Activated naive CD8-positive, alpha-beta T cell treated with anti-CD3 and anti-CD28 coated beads for 36 hours (primary cell): ENCODE measurements around the gene CALML3. TPM values are rescaled to one million over a fixed set of nuclear protein-coding genes. Genes with fewer than 3 reads are reported as not detected.

ENCODE experiments used
- DNase-seq: peaks from one replicate; pipeline ENCODE4 v3.0.0; 2021
- H3K27ac Mint-ChIP-seq: one replicate; pipeline ENCODE4 v1.8.0; 2022; ENCODE audit warnings: mild to moderate bottlenecking, moderate library complexity, mixed read lengths
- H3K27me3 Mint-ChIP-seq: one replicate; pipeline ENCODE4 v1.8.0; 2022; ENCODE audit warnings: mild to moderate bottlenecking, mixed read lengths
- H3K36me3 Mint-ChIP-seq: one replicate; pipeline ENCODE4 v1.8.0; 2021; ENCODE audit warnings: mild to moderate bottlenecking, mixed read lengths
- H3K4me1 Mint-ChIP-seq: one replicate; pipeline ENCODE4 v1.8.0; 2021; ENCODE audit warnings: mixed read lengths
- H3K4me3 Mint-ChIP-seq: one replicate; pipeline ENCODE4 v1.8.0; 2022; ENCODE audit warnings: mild to moderate bottlenecking, moderate library complexity, mixed read lengths
- H3K9me3 Mint-ChIP-seq: one replicate; pipeline ENCODE4 v1.8.0; 2022; ENCODE audit warnings: mixed read lengths
- total RNA-seq, 2 experiments: library from RNA; stranded (reverse); gene quantifications; one replicate each; pipeline ENCODE4 v1.2.3, GENCODE V29; 2021

CALML3 gene
- total RNA-seq, 2 experiments from 2014 or later, result not detected

DNA sequence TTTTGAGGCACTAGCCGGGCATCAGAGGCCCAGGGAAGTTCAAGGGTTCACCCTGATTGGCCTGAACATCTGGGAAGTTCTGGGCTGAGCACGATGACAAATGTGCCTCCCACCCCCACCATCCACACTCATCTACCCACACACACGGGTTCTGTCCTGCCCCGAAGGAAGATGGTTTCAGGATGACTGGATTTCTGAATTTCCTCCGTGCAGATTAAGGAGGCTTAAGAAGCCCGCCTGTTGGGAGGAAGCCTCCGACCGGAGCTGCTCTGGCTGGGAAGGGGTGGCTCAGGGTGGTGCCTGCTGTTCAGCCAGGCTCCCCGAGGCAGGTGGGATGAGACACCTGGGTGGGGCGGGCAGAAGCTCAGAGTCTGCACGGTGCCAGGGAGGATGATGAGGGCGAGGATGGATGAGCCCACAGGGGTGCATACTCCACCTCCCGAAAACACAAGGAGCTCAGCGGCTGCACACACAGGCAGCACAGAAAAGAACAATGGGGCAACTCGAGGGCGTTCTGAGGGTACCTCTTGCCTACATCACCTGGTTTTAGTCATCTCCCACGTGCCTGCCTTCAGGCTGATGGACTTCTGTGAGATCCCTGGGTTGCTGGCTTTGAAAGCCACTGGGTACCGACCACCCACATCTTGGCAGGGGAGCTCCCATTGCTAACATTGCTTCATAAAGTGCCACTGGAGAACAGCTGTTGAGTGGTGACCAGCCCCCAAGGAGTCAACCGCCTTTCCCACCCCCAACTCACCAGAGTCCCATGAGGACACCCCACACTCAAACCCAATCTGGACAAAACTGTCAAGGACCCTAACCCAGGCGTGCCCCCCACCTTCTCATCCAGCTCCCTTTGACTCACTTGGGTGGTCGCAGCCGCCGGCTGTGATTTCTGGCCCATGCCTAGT is 41.2 kb downstream of the CALML3 start:
- H3K27ac Mint-ChIP-seq, result no peak overlapping the region

GRCh38 chr10:5566614-5567013 is 41.9 kb downstream of the CALML3 start:
- DNase-seq, result peak; percentile 47
- Mint-ChIP-seq H3K4me1 (peaks cover 20% of the 10 kb centered on the region), H3K9me3 (no peaks in the 10 kb centered on the region), H3K4me3 (no peak overlapping the region), H3K27ac (no peak overlapping the region), H3K36me3 (no peaks in the 10 kb centered on the region), H3K27me3 (no peaks in the 10 kb centered on the region)

More for the DNA sequence above, 41.2 kb downstream of the CALML3 start:
- Mint-ChIP-seq H3K27me3 (no peaks in the 10 kb centered on the region), H3K4me3 (no peak overlapping the region), H3K9me3 (no peaks in the 10 kb centered on the region), H3K4me1 (peaks cover 20% of the 10 kb centered on the region), H3K36me3 (no peaks in the 10 kb centered on the region)
- DNase-seq, result no peak

DNA sequence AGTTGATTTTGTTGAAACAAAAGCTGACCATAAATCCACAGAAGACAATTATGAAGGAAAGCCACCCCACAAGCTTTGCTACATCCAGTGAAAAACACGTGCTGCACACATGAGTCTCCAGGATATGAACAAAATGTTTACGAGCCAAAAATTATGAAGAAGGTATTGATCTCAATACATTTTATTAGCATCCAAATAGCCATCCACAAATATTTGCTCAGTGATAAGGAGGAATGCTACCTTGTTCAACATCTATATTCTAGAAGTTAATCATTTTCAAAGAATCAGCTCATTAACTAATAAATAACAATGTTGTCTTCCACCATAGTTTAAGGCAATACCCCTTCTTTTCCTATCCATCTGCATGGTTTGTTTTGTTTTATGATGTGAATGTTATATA is 42.7 kb downstream of the CALML3 start:
- no peaks in the 10 kb centered on the region for H3K9me3 Mint-ChIP-seq
- no peaks in the 10 kb centered on the region for H3K36me3 Mint-ChIP-seq
- H3K27me3 Mint-ChIP-seq, result no peaks in the 10 kb centered on the region
- DNase-seq, result no peak
- no peak overlapping the region for H3K4me3 Mint-ChIP-seq
- H3K4me1 Mint-ChIP-seq, result peaks cover 20% of the 10 kb centered on the region
- H3K27ac Mint-ChIP-seq, result no peak overlapping the region

GRCh38 chr10:5568984-5569383 is 44.2 kb downstream of the CALML3 start:
- Mint-ChIP-seq H3K4me3 (no peak overlapping the region), H3K36me3 (no peaks in the 10 kb centered on the region), H3K27me3 (no peaks in the 10 kb centered on the region), H3K27ac (no peak overlapping the region), H3K4me1 (peaks cover 20% of the 10 kb centered on the region), H3K9me3 (no peaks in the 10 kb centered on the region)
- no peak for DNase-seq

GRCh38 chr10:5569568-5569967 is 44.8 kb downstream of the CALML3 start:
- Mint-ChIP-seq H3K4me3 (no peak overlapping the region), H3K36me3 (no peaks in the 10 kb centered on the region), H3K27ac (no peak overlapping the region), H3K4me1 (peaks cover 14% of the 10 kb centered on the region), H3K9me3 (no peaks in the 10 kb centered on the region), H3K27me3 (no peaks in the 10 kb centered on the region)
- DNase-seq, result no peak

- Mint-ChIP-seq H3K27me3 (no peaks in the 10 kb centered on the region), H3K27ac (no peak overlapping the region), H3K4me3 (no peak overlapping the region), H3K9me3 (no peaks in the 10 kb centered on the region), H3K4me1 (peaks cover 9% of the 10 kb centered on the region), H3K36me3 (no peaks in the 10 kb centered on the region)
- no peak for DNase-seq
Observed at GRCh38 chr10:5570007-5570655, 45.4 kb downstream of the CALML3 start.

GRCh38 chr10:5570979-5571810 is 46.4 kb downstream of the CALML3 start:
- H3K9me3 Mint-ChIP-seq, result no peaks in the 10 kb centered on the region
- no peak overlapping the region for H3K27ac Mint-ChIP-seq
- peaks cover 7% of the 10 kb centered on the region for H3K4me1 Mint-ChIP-seq
- no peaks in the 10 kb centered on the region for H3K36me3 Mint-ChIP-seq
- H3K27me3 Mint-ChIP-seq, result no peaks in the 10 kb centered on the region
- no peak overlapping the region for H3K4me3 Mint-ChIP-seq
- DNase-seq, result no peak

GRCh38 chr10:5571826-5572225 is 47.1 kb downstream of the CALML3 start:
- Mint-ChIP-seq H3K27ac (no peak overlapping the region), H3K36me3 (no peaks in the 10 kb centered on the region), H3K9me3 (no peaks in the 10 kb centered on the region), H3K27me3 (no peaks in the 10 kb centered on the region), H3K4me3 (no peak overlapping the region), H3K4me1 (peaks cover 2% of the 10 kb centered on the region)
- no peak for DNase-seq

GRCh38 chr10:5573319-5573950 is 48.7 kb downstream of the CALML3 start:
- H3K9me3 Mint-ChIP-seq, result no peaks in the 10 kb centered on the region
- no peak for DNase-seq

GRCh38 chr10:5573968-5574641 is 49.3 kb downstream of the CALML3 start:
- H3K9me3 Mint-ChIP-seq, result no peaks in the 10 kb centered on the region
- H3K36me3 Mint-ChIP-seq, result no peaks in the 10 kb centered on the region
- H3K27ac Mint-ChIP-seq, result no peak overlapping the region
- H3K4me3 Mint-ChIP-seq, result no peak overlapping the region
- H3K27me3 Mint-ChIP-seq, result no peaks in the 10 kb centered on the region
- DNase-seq, result no peak
- no peaks in the 10 kb centered on the region for H3K4me1 Mint-ChIP-seq

More at GRCh38 chr10:5573319-5573950, 48.7 kb downstream of the CALML3 start:
- Mint-ChIP-seq H3K4me3 (no peak overlapping the region), H3K36me3 (no peaks in the 10 kb centered on the region), H3K27me3 (no peaks in the 10 kb centered on the region), H3K27ac (no peak overlapping the region), H3K4me1 (peaks cover 2% of the 10 kb centered on the region)

GRCh38 chr10:5574642-5575131 is 49.9 kb downstream of the CALML3 start:
- no peaks in the 10 kb centered on the region for H3K4me1 Mint-ChIP-seq
- no peak overlapping the region for H3K27ac Mint-ChIP-seq
- no peaks in the 10 kb centered on the region for H3K27me3 Mint-ChIP-seq
- no peaks in the 10 kb centered on the region for H3K36me3 Mint-ChIP-seq
- DNase-seq, result no peak
- H3K9me3 Mint-ChIP-seq, result no peaks in the 10 kb centered on the region
- no peak overlapping the region for H3K4me3 Mint-ChIP-seq

GRCh38 chr10:5575144-5575481 is 50.4 kb downstream of the CALML3 start:
- Mint-ChIP-seq H3K4me1 (no peaks in the 10 kb centered on the region), H3K36me3 (no peaks in the 10 kb centered on the region), H3K4me3 (no peak overlapping the region), H3K9me3 (no peaks in the 10 kb centered on the region), H3K27me3 (no peaks in the 10 kb centered on the region), H3K27ac (no peak overlapping the region)
- no peak for DNase-seq

- H3K4me1 Mint-ChIP-seq, result no peaks in the 10 kb centered on the region
- H3K36me3 Mint-ChIP-seq, result no peaks in the 10 kb centered on the region
- no peak for DNase-seq
- H3K9me3 Mint-ChIP-seq, result no peaks in the 10 kb centered on the region
- no peaks in the 10 kb centered on the region for H3K27me3 Mint-ChIP-seq
- no peak overlapping the region for H3K27ac Mint-ChIP-seq
- H3K4me3 Mint-ChIP-seq, result no peak overlapping the region
Observed at GRCh38 chr10:5575482-5576153, 50.9 kb downstream of the CALML3 start.
